Astrocyte (in vitro differentiated cells and primary cell): Measurements from ENCODE around the gene SPINT1. TPM values are rescaled to one million over a fixed set of nuclear protein-coding genes. Genes with fewer than 3 reads are reported as not detected.
A peak's percentile ranks its signal among the peaks of the same experiment; 100 is the strongest.

Source experiments
- DNase-seq: peaks from one replicate; pipeline ENCODE4 v3.0.0-alpha.2; 2010; ENCODE audit warnings: low read depth
- FAIRE-seq: peaks from 2 replicates; lab custom pipeline; 2011; peaks lifted over from hg19 to GRCh38; lab: Jason Lieb, UNC
- H2AFZ ChIP-seq: 2 replicates; pipeline ENCODE4 v1.6.0; 2012; ENCODE audit warnings: low read depth, low read length, inconsistent platforms
- H3K27ac ChIP-seq: 2 replicates; pipeline ENCODE4 v1.5.1; 2011; ENCODE audit warnings: low read depth, low read length, inconsistent platforms
- H3K27me3 ChIP-seq: 2 replicates; pipeline ENCODE4 v1.6.0; 2011; ENCODE audit warnings: low read length, inconsistent platforms; ENCODE audit not compliant: insufficient read depth
- H3K36me3 ChIP-seq: 2 replicates; pipeline ENCODE4 v1.5.1; 2011; ENCODE audit warnings: low read length, inconsistent platforms; ENCODE audit not compliant: insufficient read depth
- H3K4me1 ChIP-seq: 2 replicates; pipeline ENCODE4 v1.5.1; 2011; ENCODE audit warnings: low read length, inconsistent platforms; ENCODE audit not compliant: insufficient read depth
- H3K4me2 ChIP-seq: 2 replicates; pipeline ENCODE4 v1.6.0; 2012; ENCODE audit warnings: low read length, inconsistent platforms
- H3K4me3 ChIP-seq: 2 replicates; pipeline ENCODE4 v1.5.1; 2011; ENCODE audit warnings: low read depth, mild to moderate bottlenecking, low read length, inconsistent platforms; ENCODE audit not compliant: insufficient read depth
- H3K79me2 ChIP-seq: 2 replicates; pipeline ENCODE4 v1.6.0; 2012; ENCODE audit warnings: mild to moderate bottlenecking, low read length, inconsistent platforms; ENCODE audit not compliant: insufficient read depth
- H3K9ac ChIP-seq: 2 replicates; pipeline ENCODE4 v1.6.0; 2012; ENCODE audit warnings: mild to moderate bottlenecking, low read length, inconsistent platforms
- H3K9me3 ChIP-seq: 2 replicates; pipeline ENCODE4 v1.5.1; 2012; ENCODE audit warnings: low read depth, mild to moderate bottlenecking, low read length, inconsistent platforms; ENCODE audit not compliant: insufficient read depth
- H4K20me1 ChIP-seq: 2 replicates; pipeline ENCODE4 v1.6.0; 2012; ENCODE audit warnings: low read length, inconsistent platforms; ENCODE audit not compliant: insufficient read depth
- H3K27ac Mint-ChIP-seq: one replicate; pipeline ENCODE4 v1.8.0; 2021; ENCODE audit warnings: mild to moderate bottlenecking, mixed read lengths; ENCODE audit not compliant: unreplicated experiment
- H3K27me3 Mint-ChIP-seq: one replicate; pipeline ENCODE4 v1.8.0; 2021; ENCODE audit warnings: low read depth, mixed read lengths; ENCODE audit not compliant: unreplicated experiment
- H3K36me3 Mint-ChIP-seq: one replicate; pipeline ENCODE4 v1.8.0; 2021; ENCODE audit warnings: low read depth, mixed read lengths; ENCODE audit not compliant: unreplicated experiment
- H3K4me1 Mint-ChIP-seq: one replicate; pipeline ENCODE4 v1.8.0; 2021; ENCODE audit warnings: low read depth, mixed read lengths; ENCODE audit not compliant: unreplicated experiment
- H3K4me3 Mint-ChIP-seq: one replicate; pipeline ENCODE4 v1.8.0; 2021; ENCODE audit warnings: mild to moderate bottlenecking, moderate library complexity, mixed read lengths; ENCODE audit not compliant: unreplicated experiment
- H3K9me3 Mint-ChIP-seq: one replicate; pipeline ENCODE4 v1.8.0; 2021; ENCODE audit warnings: mild to moderate bottlenecking, mixed read lengths; ENCODE audit not compliant: unreplicated experiment
- EZH2 ChIP-seq: IDR thresholded peaks from 2 replicates; pipeline ENCODE4 v1.6.1; 2012; ENCODE audit warnings: mild to moderate bottlenecking, low read length, inconsistent platforms; ENCODE audit not compliant: insufficient read depth
- total RNA-seq: library from RNA; stranded (reverse); gene quantifications from 2 replicates; pipeline ENCODE4 v1.2.1, GENCODE V29; 2021
- TF ChIP-seq, protein P1 (sequence below): IDR thresholded peaks from 2 replicates; pipeline ENCODE4 v1.5.1; 2011; ENCODE audit warnings: low read depth, mild to moderate bottlenecking, inconsistent platforms, low read length, moderate library complexity; ENCODE audit not compliant: insufficient read depth

Gene SPINT1
- total RNA-seq, 1 donor from 2014 or later, result 40.3 TPM

GRCh38 chr15:40875991-40876730, 32.3 kb downstream of the SPINT1 start:
- Mint-ChIP-seq H3K36me3 (no peaks in the 10 kb centered on the region), H3K4me1 (peaks cover 3% of the 10 kb centered on the region), H3K27ac (peak overlapping the region; percentile 34), H3K27me3 (peaks cover 12% of the 10 kb centered on the region), H3K9me3 (no peaks in the 10 kb centered on the region), H3K4me3 (peak overlapping the region; percentile 14)
- Histone ChIP-seq H3K9me3 (no peaks in the 10 kb centered on the region), H3K9ac (no peak overlapping the region), H4K20me1 (no peaks in the 10 kb centered on the region), H3K36me3 (no peaks in the 10 kb centered on the region), H3K4me3 (no peak overlapping the region), H2AFZ (no peak overlapping the region), H3K4me2 (no peak overlapping the region), H3K27me3 (peaks cover 10% of the 10 kb centered on the region), H3K79me2 (no peaks in the 10 kb centered on the region), H3K4me1 (peaks cover 5% of the 10 kb centered on the region), H3K27ac (no peak overlapping the region)
- DNase-seq (no peak), FAIRE-seq (no peak)
- TF ChIP-seq EZH2, result no peak
- TF ChIP-seq, protein P1, sequence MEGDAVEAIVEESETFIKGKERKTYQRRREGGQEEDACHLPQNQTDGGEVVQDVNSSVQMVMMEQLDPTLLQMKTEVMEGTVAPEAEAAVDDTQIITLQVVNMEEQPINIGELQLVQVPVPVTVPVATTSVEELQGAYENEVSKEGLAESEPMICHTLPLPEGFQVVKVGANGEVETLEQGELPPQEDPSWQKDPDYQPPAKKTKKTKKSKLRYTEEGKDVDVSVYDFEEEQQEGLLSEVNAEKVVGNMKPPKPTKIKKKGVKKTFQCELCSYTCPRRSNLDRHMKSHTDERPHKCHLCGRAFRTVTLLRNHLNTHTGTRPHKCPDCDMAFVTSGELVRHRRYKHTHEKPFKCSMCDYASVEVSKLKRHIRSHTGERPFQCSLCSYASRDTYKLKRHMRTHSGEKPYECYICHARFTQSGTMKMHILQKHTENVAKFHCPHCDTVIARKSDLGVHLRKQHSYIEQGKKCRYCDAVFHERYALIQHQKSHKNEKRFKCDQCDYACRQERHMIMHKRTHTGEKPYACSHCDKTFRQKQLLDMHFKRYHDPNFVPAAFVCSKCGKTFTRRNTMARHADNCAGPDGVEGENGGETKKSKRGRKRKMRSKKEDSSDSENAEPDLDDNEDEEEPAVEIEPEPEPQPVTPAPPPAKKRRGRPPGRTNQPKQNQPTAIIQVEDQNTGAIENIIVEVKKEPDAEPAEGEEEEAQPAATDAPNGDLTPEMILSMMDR, result no peak

- Histone ChIP-seq H2AFZ (no peak overlapping the region), H3K4me2 (no peak overlapping the region), H3K27ac (no peak overlapping the region), H3K9ac (no peak overlapping the region), H3K79me2 (no peaks in the 10 kb centered on the region), H3K9me3 (no peaks in the 10 kb centered on the region), H3K36me3 (no peaks in the 10 kb centered on the region), H3K4me1 (peaks cover 5% of the 10 kb centered on the region), H3K27me3 (peaks cover 3% of the 10 kb centered on the region), H4K20me1 (no peaks in the 10 kb centered on the region), H3K4me3 (no peak overlapping the region)
- H3K4me1 Mint-ChIP-seq, result peaks cover 3% of the 10 kb centered on the region
- DNase-seq, result no peak
- no peak overlapping the region for H3K27ac Mint-ChIP-seq
- H3K27me3 Mint-ChIP-seq, result peaks cover 5% of the 10 kb centered on the region
- no peak overlapping the region for H3K4me3 Mint-ChIP-seq
- no peaks in the 10 kb centered on the region for H3K36me3 Mint-ChIP-seq
- FAIRE-seq, result no peak
- no peak for TF ChIP-seq EZH2
- TF ChIP-seq, protein P1, result no peak
- H3K9me3 Mint-ChIP-seq, result no peaks in the 10 kb centered on the region
Measured at GRCh38 chr15:40877694-40878093, 33.8 kb downstream of the SPINT1 start.

DNA sequence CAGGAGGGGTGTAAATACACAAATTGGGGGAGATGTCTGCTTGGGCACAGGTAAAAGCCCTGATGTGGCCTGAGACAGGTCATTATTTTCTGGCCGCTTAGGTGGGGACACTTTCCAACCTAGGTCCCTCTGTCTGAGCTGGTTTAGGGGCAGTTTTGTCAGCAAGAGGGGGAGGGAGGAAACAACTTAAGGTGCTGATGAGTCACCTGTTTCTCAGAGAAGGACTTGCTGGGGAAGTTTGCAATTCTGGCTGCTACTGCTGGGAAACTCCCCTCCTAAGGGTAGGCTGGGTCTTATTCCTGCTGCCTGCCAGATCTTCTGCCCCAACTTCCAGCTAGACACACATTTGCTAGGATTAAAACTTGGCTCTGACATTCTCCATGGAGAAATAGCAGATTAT, 34.9 kb downstream of the SPINT1 start:
- H3K36me3 ChIP-seq, result no peaks in the 10 kb centered on the region
- H3K79me2 ChIP-seq, result no peaks in the 10 kb centered on the region
- Mint-ChIP-seq H3K9me3 (no peaks in the 10 kb centered on the region), H3K4me1 (peaks cover 3% of the 10 kb centered on the region), H3K27me3 (no peaks in the 10 kb centered on the region), H3K27ac (no peak overlapping the region), H3K36me3 (no peaks in the 10 kb centered on the region), H3K4me3 (no peak overlapping the region)
- no peak overlapping the region for H2AFZ ChIP-seq
- peaks cover 3% of the 10 kb centered on the region for H3K27me3 ChIP-seq
- no peaks in the 10 kb centered on the region for H3K9me3 ChIP-seq
- TF ChIP-seq, protein P1, result no peak
- TF ChIP-seq EZH2, result no peak
- H4K20me1 ChIP-seq, result no peaks in the 10 kb centered on the region
- DNase-seq (peak; percentile 44), FAIRE-seq (no peak)
- H3K4me2 ChIP-seq, result no peak overlapping the region
- H3K4me3 ChIP-seq, result no peak overlapping the region
- H3K27ac ChIP-seq, result no peak overlapping the region
- no peak overlapping the region for H3K9ac ChIP-seq
- peaks cover under 1% of the 10 kb centered on the region for H3K4me1 ChIP-seq
